Neural progenitor cell (in vitro differentiated cells): ENCODE measurements around the gene C3orf22. TPM values are rescaled to one million over a fixed set of nuclear protein-coding genes. Genes with fewer than 3 reads are reported as not detected.
"Not testable (repeated sequence)": the region's sequence is repeated elsewhere in the genome, so short reads cannot be mapped to it uniquely, and the experiment has no call there.

Source experiments
- DNase-seq: peaks from one replicate; pipeline ENCODE4 v3.0.0-alpha.2; 2016; ENCODE audit warnings: low spot score
- H2AFZ ChIP-seq: fragments of 200-600 bp; sonication (generic); replicated peaks from 2 replicates; pipeline ENCODE4 v1.6.1; 2016; ENCODE audit warnings: antibody characterized with exemption
- H3F3A ChIP-seq: fragments of 200-600 bp; sonication (generic); 2 replicates; pipeline ENCODE4 v1.6.1; 2016; ENCODE audit warnings: antibody characterized with exemption, low read depth
- H3K27ac ChIP-seq: fragments of 200-600 bp; sonication (generic); 2 replicates; pipeline ENCODE4 v1.5.1; 2016; ENCODE audit warnings: mild to moderate bottlenecking
- H3K27me3 ChIP-seq: fragments of 200-600 bp; sonication (generic); 2 replicates; pipeline ENCODE4 v1.6.1; 2016; ENCODE audit warnings: mild to moderate bottlenecking, moderate library complexity
- H3K36me3 ChIP-seq: fragments of 200-600 bp; sonication (generic); 2 replicates; pipeline ENCODE4 v1.5.1; 2016
- H3K4me1 ChIP-seq: fragments of 200-600 bp; sonication (generic); 2 replicates; pipeline ENCODE4 v1.6.1; 2016; ENCODE audit warnings: mixed run types
- H3K4me2 ChIP-seq: fragments of 200-600 bp; sonication (generic); 2 replicates; pipeline ENCODE4 v1.6.1; 2016
- H3K4me3 ChIP-seq: fragments of 200-600 bp; sonication (generic); 2 replicates; pipeline ENCODE4 v1.5.1; 2016
- H3K79me2 ChIP-seq: fragments of 200-600 bp; sonication (generic); 2 replicates; pipeline ENCODE4 v1.6.1; 2016; ENCODE audit warnings: low read depth
- H3K9ac ChIP-seq: fragments of 200-600 bp; sonication (generic); 2 replicates; pipeline ENCODE4 v1.6.1; 2016
- H3K9me3 ChIP-seq: fragments of 200-600 bp; sonication (generic); 2 replicates; pipeline ENCODE4 v1.5.1; 2016; ENCODE audit warnings: low read depth
- H4K20me1 ChIP-seq: fragments of 200-600 bp; sonication (generic); 2 replicates; pipeline ENCODE4 v1.6.1; 2016; ENCODE audit warnings: low read depth
- H3K27ac Mint-ChIP-seq: 3 replicates; pipeline ENCODE4 v1.8.0; 2021; ENCODE audit warnings: mixed read lengths
- H3K27me3 Mint-ChIP-seq: 2 replicates; pipeline ENCODE4 v1.8.0; 2022; ENCODE audit warnings: low read depth, mild to moderate bottlenecking, inconsistent platforms, moderate library complexity, mixed read lengths; ENCODE audit not compliant: insufficient read depth
- H3K36me3 Mint-ChIP-seq: 3 replicates; pipeline ENCODE4 v1.8.0; 2021; ENCODE audit warnings: mixed read lengths
- H3K4me1 Mint-ChIP-seq: 3 replicates; pipeline ENCODE4 v1.8.0; 2021; ENCODE audit warnings: mixed read lengths
- H3K4me3 Mint-ChIP-seq: 3 replicates; pipeline ENCODE4 v1.8.0; 2021; ENCODE audit warnings: mild to moderate bottlenecking, moderate library complexity, mixed read lengths
- H3K9me3 Mint-ChIP-seq: 3 replicates; pipeline ENCODE4 v1.8.0; 2020; ENCODE audit warnings: mixed read lengths
- CTCF ChIP-seq: fragments of 200-600 bp; sonication (generic); IDR thresholded peaks from 2 replicates; pipeline ENCODE4 v1.5.1; 2017; ENCODE audit warnings: antibody characterized with exemption, mild to moderate bottlenecking
- EZH2 ChIP-seq: fragments of 200-600 bp; sonication (generic); IDR thresholded peaks from 2 replicates; pipeline ENCODE4 v1.6.1; 2017; ENCODE audit warnings: antibody characterized with exemption, mild to moderate bottlenecking, moderate library complexity
- EZH2phosphoT487 ChIP-seq: fragments of 200-600 bp; sonication (generic); IDR thresholded peaks from 2 replicates; pipeline ENCODE4 v1.6.1; 2017; ENCODE audit warnings: antibody characterized with exemption
- total RNA-seq: library from RNA; depleted of rRNA; stranded (reverse); fragments of >200 nt; gene quantifications from 2 replicates; pipeline ENCODE4 v1.2.3, GENCODE V29; 2015; ENCODE audit warnings: low replicate concordance

C3orf22 gene
- total RNA-seq, 1 donor from 2014 or later: not detected

GRCh38 chr3:126604691-126605090 is 46.0 kb upstream of the C3orf22 start:
- no peak for TF ChIP-seq CTCF
- TF ChIP-seq EZH2: no peak
- TF ChIP-seq EZH2phosphoT487: no peak
- Histone ChIP-seq H3K4me1 (no peaks in the 10 kb centered on the region), H2AFZ (no peak overlapping the region), H3K9me3 (no peaks in the 10 kb centered on the region), H3K9ac (no peak overlapping the region), H3K27me3 (no peaks in the 10 kb centered on the region), H3K4me2 (no peak overlapping the region), H3K79me2 (no peaks in the 10 kb centered on the region), H3K36me3 (no peaks in the 10 kb centered on the region), H3K4me3 (no peak overlapping the region), H3F3A (no peaks in the 10 kb centered on the region), H4K20me1 (no peaks in the 10 kb centered on the region), H3K27ac (no peak overlapping the region)
- Mint-ChIP-seq H3K27ac (no peak overlapping the region), H3K27me3 (peaks cover 2% of the 10 kb centered on the region), H3K4me1 (peaks cover 2% of the 10 kb centered on the region), H3K4me3 (no peak overlapping the region), H3K9me3 (no peaks in the 10 kb centered on the region), H3K36me3 (peaks cover 12% of the 10 kb centered on the region)
- DNase-seq: no peak

GRCh38 chr3:126599101-126599500 is 40.4 kb upstream of the C3orf22 start:
- H3K9me3 ChIP-seq: no peaks in the 10 kb centered on the region
- Mint-ChIP-seq H3K36me3 (peaks cover 3% of the 10 kb centered on the region), H3K4me3 (no peak overlapping the region), H3K27me3 (no peaks in the 10 kb centered on the region), H3K27ac (no peak overlapping the region), H3K9me3 (peaks cover 10% of the 10 kb centered on the region), H3K4me1 (no peaks in the 10 kb centered on the region)
- H3K27ac ChIP-seq: no peak overlapping the region
- H3F3A ChIP-seq: no peaks in the 10 kb centered on the region
- no peak overlapping the region for H2AFZ ChIP-seq
- H3K9ac ChIP-seq: no peak overlapping the region
- H3K4me1 ChIP-seq: no peaks in the 10 kb centered on the region
- H3K27me3 ChIP-seq: no peaks in the 10 kb centered on the region
- no peak overlapping the region for H3K4me2 ChIP-seq
- TF ChIP-seq EZH2phosphoT487 (no peak), CTCF (no peak), EZH2 (no peak)
- H3K4me3 ChIP-seq: no peak overlapping the region
- H3K79me2 ChIP-seq: no peaks in the 10 kb centered on the region
- no peak for DNase-seq
- no peaks in the 10 kb centered on the region for H4K20me1 ChIP-seq
- peaks cover 3% of the 10 kb centered on the region for H3K36me3 ChIP-seq

- not testable (repeated sequence) for H3K27me3 Mint-ChIP-seq, H3K27me3 ChIP-seq, H3K4me3 ChIP-seq, H3K4me1 ChIP-seq, H3F3A ChIP-seq, H3K36me3 ChIP-seq, H3K9ac ChIP-seq, H3K79me2 ChIP-seq, H3K4me1 Mint-ChIP-seq, H3K27ac ChIP-seq, H2AFZ ChIP-seq, H3K27ac Mint-ChIP-seq, H3K4me3 Mint-ChIP-seq, DNase-seq, H3K9me3 ChIP-seq, H3K36me3 Mint-ChIP-seq, H4K20me1 ChIP-seq, H3K4me2 ChIP-seq
- H3K9me3 Mint-ChIP-seq: peaks cover 22% of the 10 kb centered on the region
Measured at GRCh38 chr3:126595479-126595878, 36.7 kb upstream of the C3orf22 start.

- H3K27ac Mint-ChIP-seq, H4K20me1 ChIP-seq, H3K4me2 ChIP-seq, H3K27me3 Mint-ChIP-seq, H3K4me3 ChIP-seq, H3F3A ChIP-seq, H3K4me3 Mint-ChIP-seq, H3K4me1 Mint-ChIP-seq, H3K79me2 ChIP-seq, DNase-seq, H3K36me3 Mint-ChIP-seq, H3K27me3 ChIP-seq, H3K9me3 ChIP-seq, H3K36me3 ChIP-seq, H3K4me1 ChIP-seq, H3K9ac ChIP-seq, H3K27ac ChIP-seq: not testable (repeated sequence)
- H3K9me3 Mint-ChIP-seq: peaks cover 49% of the 10 kb centered on the region
- peak overlapping the region; percentile 42 for H2AFZ ChIP-seq
Measured at GRCh38 chr3:126591515-126591914, 32.8 kb upstream of the C3orf22 start.
